HG03460 (cell line): ENCODE measurements around the gene DPF3.
A peak's percentile ranks its signal among the peaks of the same experiment; 100 is the strongest.

Source experiments
- ATAC-seq: cut with Tn5 transposase; IDR thresholded peaks from one replicate; pipeline ENCODE4 v1.9.1; 2021; ENCODE audit not compliant: unreplicated experiment

DPF3 gene

DNA sequence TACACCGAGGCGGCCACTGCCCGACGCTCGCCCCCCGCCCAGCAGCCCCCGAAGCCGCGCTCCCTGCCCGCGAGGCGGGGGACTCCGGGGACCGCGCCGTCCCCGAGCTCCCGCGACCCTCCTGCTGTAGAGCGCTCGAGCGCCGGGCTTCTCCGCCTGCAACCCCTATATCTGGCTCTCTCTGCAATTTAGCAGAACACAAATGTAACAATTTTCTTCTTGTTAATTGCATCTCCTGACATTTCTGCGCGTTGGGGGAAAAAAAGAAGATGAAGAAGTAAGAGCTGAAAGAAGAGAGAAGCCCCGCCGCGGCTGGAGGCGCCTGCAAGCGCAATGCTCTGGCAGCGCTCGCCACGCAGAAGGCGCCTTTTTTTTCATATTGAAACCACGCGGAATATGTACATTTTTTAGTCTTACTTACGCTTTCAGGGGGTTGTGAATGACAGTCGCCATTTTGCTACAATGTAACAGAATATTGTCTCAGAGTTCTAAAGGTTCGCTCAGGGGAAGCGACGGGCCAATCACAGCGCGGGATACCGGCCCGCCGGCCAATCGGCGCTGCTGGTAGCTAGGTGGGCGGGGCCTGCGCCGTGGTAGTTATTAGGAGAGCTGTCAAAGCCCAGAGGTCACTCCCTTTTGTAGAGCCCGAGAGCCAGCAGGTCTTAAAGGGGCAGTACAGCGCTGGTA lies at the start of gene DPF3:
Gene DPF3 (minus strand): TSS at position 466 of the 687 bp plus-strand sequence. CDS start 13 bp downstream, at position 453.
- ATAC-seq, result peak; percentile 96

DNA sequence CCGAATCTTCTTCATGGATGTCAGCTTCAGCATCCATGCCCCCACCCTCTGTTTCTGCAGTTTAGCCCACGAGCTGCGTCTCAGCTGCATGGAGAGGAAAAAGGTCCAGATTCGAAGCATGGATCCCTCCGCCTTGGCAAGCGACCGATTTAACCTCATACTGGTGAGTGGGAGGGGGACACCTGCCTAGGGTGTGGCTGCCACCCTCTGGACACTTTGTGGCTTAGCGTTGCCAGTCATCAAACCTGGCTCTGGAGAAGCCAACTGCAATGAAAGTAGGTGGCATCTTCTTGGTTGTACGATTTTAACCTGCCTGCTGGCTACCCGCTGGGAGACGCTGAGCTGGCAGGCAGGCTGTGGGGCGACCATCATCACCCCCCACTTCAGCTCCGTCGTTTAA lies 49.0 kb upstream of the DPF3 start:
- no peak for ATAC-seq

DNA sequence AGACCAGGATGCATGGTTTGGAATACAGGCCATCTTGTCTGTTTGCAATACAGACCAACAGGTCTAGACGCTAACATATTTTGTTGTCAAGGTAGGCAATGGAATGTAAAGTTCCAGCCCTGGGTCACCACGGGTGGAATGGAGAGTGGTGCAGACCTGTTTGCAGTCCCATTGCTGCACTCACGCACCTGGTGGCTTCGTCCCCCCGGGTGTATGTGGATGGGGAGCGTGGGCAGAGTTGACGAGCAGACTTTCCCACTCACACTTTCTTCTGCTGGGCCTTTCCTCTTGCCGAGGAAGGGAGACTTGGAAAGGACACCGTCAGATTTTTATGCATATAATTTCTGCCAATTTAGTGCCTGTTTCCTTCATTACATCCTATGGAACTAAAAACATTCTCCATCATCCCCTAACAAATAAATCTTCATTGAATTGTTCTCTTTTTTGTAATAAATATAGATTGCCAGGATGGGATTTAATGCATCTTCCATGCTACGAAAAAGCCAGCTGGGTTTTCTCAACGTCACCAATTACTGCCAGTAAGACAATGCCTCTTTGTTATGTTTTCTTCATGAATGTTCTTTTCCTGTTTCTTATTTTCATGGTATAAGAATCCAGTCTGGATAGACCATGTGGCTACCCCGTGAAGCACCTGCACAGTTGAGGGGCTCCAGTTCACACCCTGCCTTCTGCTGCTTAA lies 47.5 kb upstream of the DPF3 start:
- ATAC-seq, result no peak

DNA sequence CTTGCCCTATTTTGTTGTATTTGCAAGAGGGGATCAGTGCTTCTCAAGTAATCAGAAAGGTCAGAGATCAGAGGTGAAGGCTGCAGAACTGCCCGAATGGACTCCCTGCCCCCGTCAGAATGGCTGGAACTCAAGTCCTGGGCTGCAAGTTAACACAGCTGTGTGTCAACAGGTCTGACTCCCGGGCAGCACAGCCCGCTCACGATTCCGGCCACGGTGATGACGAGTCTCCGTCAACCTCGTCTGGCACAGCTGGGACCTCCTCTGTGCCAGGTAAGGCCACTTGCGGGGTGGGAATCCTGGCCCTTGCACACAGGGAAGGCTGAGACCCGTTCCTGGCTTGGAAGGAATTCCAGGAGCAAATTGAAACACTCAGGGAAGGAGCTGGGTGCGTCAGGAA lies 45.7 kb upstream of the DPF3 start:
- no peak for ATAC-seq

DNA sequence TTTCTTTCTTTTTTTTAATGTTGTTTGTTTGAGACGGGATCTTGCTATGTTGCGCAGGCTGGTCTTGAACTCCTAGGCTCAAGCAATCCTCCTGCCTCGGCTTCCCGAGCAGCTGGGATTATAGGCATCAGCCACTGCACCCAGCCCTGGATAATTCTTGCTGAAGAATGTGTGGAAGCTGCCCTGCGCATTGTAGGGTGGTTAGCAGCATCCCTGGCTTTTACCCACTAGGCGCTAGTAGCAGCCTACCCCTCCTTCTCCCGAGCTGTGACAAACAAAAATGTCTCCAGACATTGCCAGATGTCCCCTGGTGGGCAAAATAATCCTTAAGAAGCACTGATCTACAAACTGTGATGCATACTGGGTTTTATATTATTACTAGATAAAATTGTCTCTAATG lies 39.0 kb upstream of the DPF3 start:
- no peak for ATAC-seq

DNA sequence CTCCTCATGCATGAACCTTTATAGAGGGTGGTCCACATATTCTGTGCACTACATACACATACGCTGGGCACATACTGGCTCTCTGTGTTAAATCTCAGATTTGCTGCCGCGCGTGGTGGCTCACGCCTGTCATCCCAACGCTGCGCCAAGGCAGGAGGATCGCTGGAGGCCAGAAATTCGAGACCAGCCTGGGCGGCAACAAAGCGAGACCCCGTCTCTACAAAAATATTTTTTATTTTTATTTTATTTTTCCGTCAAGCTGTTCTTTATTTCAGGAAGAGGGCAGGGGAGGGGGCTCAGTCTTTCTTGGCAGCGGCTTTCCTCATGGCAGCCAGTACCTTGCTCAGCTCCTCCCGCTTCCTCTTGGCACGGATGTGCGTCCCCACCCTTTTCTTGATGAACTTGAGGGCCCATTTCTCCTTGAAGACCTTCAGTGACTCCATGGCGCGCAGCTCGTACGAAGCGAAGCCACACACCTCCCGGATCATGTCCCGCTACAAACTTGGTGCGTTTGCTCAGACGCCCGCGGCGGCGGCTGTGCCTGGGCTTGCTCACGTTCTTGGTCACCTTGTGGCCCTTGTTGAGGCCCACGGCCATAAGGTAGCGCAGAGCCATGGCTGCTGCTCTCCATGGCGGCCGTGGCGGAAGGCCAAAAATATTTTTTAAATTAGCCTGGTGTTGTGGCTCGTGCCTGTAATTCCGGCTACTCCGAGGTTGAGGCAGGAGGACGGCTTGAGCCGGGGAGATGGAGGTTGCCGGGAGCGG lies 35.6 kb upstream of the DPF3 start:
- ATAC-seq, result no peak

DNA sequence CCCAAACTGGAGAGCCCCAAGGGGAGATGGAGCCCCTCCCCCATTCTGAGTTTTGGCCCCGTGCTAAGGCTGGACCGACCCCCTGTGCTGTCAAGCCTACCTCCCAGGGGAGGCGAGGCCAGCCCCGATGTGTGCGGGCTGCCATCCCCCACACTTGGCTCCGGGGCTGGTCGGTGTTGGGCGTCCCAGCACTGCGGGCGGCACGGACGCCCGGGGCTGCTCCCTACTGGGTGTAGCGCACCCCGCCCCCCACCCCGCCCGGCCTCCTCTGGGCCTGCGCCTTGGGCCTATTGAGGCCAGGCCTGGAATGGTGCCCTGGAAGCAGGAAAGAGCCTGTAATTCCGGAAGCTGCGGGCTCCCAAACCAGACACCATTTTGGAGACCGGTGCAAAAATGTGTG lies 35.0 kb upstream of the DPF3 start:
- no peak for ATAC-seq

DNA sequence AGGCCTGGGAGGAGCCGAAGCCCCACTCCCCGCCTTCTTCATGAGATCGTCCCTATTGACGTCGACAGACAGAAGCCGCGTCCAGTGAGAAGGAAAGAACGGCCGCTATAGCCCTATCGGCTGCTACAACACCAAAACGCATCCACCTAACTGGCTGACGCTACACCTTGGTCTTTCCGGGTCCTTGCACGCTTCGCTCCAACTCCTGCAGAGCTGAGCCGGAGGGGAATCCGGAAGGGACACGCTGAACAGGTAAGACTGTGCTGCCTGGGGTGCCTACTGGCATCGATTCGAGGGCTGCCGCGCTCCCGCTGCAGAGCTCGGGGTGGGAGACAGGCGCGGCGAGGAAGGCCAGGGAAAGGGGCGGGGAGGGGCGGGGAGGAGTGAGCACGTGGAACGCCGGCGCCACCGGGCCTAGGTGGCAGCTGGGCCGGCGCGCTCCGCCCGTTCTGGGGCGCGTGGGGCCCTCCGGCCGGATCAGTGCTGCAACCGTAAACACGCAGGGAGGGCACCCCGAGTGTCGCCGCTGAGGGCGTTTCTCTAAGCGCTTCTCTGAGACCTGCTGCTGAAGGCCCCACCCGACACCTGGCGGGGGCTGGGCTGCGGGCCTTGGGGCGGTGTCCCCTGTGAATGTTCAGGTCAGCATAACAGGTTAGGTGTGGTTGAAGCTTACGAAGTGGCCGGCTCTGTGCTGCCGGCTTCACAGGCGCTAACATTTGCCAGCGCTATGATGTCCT lies 32.6 kb upstream of the DPF3 start, which contains the start of gene DCAF4:
Gene DCAF4 (plus strand): TSS at position 173 of the 737 bp plus-strand sequence. CDS start 11,515 bp downstream, outside the sequence.
- ATAC-seq, result peak; percentile 96

DNA sequence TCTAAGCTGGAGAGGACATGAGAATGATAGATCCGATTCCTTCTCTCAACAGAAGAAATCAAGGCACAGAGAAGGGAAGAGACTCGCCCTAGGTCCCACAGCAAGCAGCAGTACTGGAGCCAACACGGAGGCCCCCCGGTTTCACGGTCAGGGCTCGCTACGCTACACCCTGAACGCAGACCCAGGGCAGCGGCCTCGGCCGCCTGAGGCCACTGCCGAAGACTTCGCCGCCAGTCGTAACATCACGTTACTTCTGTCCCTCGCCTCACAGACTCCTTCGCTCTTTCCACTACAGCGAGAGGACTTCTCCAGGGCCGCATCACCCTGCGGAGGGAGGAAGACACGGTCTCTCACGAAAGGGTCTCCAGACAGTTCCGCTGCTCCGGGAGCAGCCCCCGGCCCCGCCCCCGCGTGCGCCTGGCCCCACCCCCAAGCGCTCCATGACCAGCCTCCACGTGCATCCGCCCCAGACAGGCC lies 32.0 kb upstream of the DPF3 start:
- ATAC-seq, result peak; percentile 14

DNA sequence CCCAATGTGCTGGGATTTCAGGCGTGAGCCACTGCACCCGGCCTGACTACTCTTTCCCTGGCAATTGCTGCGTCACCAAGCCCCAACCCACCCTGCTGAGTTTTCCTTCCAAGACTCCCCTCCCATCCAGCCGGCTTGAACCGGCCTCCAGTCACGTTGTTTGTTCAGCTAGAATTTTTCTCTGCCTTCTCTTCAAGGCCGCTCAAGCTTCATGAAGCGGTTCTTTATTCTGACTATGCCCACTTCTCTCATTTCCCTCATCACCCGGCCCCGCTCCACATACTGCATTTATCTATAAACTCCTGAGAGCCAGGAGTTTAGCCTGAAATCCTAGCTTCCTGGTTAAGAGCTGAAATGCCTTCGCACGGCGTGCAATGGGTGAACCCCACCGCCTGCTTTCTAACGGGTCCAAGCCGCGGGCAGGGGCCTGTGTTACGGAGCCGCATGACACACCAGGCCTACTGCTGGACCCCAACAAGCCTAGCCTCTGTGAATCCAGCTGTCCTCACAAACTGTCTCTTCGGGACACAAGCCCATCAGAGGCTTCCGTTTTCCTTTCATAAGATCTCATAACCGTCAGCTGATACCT lies 31.4 kb upstream of the DPF3 start:
- ATAC-seq, result no peak

DNA sequence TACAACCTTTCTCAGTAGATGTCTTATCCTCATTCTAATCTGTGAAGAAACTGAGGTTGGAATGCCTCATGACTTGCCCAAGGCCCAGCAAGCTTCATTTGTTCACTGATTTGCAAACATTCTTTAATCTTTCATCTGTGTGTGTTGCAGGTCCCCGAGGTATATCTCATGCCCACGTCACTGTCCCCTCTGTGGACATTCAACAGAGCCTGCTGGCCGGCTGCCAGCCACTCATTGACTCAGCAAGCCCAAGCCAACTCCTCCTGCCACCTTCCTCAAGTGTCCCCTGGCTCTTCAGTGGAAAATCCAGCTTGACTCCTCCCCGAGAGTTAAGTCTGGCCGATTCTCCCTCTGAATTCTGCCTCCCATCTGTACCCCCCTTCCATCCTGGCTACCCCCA lies 30.4 kb upstream of the DPF3 start:
- no peak for ATAC-seq

DNA sequence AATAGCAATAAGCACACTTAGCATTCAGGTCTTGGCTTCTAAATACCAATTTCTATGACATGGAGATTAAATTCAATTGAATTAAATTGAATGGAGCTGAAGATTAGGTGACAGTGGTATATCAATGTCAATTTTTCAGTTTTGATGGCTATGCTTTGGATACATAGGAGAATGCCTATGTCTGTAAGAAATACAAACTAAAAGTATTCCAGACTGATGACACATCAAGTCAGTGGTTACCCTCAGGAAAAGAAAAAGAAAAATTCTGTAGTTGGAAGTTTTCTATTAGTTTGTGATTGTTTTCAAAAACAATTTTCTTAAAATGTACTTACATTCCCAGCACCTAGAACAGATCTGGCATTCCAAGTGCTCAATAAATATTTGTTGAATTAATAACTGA lies 27.5 kb upstream of the DPF3 start:
- ATAC-seq, result no peak

DNA sequence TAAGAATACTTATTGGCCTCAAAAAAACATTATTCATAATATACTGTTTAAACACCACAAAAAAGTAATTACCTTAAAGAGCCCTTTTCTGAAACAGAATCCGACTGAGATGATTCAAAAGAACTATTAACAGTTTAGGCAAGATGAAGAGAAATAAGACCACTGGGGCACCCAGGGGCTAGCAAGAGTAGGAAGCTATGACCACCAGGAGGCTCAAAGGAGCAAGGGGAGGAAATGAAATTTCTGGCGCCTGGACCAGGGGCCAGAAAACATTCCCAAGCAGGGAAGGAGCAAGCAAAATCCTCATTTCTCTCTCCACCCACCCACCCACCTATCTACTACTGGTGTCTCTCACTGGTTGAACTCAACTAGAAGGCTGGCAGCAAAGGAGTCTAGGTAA lies 26.1 kb upstream of the DPF3 start:
- no peak for ATAC-seq

DNA sequence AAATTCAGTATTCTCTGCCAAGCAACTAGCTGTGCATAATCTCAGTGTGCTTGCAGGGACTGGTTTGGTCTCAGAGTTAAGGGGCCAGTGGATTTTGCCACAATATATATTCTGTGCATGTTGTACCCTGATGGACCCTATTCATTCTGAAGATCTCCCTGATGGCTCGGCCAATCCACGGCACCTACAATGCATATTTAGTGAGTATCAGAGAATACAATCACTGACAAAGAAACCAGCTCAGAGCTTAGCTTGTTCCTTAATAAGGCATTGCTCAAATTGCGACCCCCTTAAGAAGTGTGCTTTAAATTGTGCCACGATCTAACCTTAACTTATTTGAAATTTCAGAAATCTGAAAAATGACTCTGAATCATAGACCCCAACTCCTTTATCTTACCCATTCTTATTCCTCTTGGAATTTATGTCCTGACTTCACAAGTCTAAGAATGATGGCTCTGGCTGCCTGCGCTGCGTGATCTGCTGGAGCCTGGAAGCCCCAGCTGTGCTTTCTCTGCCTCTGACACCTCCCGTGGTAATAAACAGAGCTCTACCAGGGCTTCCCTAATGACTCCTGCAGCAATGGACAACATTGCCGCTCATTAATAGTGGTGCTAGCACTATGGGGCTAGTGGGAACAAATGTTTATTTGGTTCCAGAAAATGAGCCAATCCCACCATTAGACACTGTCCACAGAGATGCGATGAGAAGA lies 23.3 kb upstream of the DPF3 start:
- ATAC-seq, result no peak

DNA sequence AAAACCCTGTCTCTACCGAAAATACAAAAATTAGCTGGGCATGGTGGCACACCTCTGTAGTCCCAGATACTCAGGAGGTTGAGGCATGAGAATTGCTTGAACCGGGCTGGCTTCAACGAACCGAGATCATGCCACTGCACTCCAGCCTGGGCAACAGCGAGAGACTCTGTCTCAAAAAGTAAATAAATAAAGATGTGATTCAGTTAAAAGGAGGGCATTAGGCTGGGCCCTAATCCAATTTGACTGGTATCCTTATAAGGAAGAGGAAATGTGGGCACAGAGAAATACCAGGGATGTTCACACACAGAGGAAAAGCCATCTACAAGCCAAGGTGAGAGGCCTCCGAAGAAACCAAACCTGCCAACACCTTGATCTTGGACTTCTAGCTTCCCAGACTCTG lies 22.3 kb upstream of the DPF3 start:
- ATAC-seq, result no peak

DNA sequence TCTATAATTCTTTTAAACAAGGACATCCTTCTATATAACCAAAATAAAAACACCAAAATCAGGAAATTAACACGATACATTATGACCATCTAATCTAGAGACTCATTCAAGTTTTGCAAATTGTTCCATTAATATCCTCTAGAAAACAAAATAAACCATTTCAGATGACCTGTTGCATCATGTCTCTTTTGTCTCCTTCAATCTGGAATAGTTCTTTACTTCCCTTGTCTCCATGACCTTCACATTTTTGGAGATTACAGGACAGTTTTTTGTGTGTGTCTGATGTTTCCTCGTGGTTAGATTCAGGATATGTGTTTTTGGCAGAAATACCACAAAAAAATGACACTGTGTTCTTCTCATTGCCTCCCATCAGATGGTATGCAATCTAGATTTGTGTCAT lies 19.9 kb upstream of the DPF3 start:
- no peak for ATAC-seq

DNA sequence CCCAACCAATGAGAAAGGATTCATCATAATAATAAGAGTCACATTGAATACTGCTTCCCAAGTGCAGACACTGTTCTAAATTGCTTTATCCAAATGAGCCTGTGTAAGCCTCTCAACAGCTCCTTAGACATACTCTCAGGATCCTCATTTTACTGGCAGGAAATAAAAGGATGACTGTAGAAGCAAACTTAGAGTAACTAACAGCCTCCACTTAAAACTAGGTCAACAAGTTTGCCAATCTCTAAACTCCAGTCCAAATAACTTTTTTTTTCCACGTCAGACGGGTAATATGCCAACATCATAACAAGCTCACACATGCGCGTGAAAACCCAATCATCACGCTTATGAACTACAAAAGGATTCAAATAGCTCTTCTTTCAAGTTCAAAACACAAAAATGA lies 15.3 kb upstream of the DPF3 start:
- no peak for ATAC-seq

DNA sequence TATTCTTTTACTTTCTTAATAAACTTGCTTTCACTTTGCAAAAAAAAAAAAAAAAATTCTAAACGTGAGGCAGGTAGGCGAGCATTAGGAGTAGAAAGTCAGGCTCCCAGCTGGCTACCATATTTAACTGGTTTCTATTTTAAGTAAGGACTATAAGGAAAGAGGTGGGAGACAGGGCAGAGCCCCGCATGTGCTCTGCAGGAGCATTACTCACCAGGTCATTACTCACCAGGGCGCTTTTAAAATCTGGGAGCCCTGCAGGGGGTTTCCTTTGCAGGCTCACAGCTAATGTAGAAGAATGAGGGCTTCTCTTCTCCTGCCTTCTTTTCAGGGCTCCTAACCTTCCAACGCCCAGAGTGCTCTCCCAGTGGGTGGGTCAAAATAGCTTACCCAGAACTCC lies 14.0 kb upstream of the DPF3 start:
- no peak for ATAC-seq

DNA sequence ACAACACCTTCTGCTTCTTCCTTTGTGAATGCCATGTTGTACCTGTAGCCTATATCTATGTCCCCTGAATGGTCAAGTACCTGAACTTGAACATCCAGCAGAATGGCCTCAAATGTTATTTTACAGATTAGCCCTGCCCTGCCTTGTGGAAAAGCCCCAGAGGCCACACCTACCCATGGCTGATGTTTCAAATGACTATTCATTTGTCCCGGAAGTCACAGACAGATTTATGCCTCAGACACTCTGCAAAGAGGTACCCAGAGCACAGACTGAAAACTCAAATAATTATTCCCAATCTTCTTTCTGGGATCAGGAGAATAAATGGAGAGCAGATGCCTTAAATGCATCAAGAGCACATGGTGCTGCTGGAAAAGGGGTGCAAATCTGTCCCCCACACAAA lies 13.0 kb upstream of the DPF3 start:
- ATAC-seq, result no peak

DNA sequence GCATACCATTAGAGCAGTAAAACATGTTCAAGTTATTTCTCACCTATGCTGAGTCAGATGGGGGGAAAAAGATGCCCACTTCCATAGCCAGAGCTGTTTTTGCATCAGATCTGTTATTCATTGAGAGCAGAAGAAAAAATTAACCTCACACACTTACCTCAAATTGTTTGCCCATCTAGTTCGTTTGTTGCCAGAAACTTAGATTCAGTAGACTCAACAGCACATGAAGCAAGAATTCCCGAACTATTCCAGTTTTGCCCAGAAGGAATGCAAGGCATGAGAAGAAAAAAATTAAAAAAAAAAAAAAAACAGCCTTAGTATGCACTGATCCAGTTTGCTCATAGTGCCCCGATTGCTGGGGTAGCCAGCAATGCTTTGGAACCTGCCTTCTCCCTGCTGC lies 12.4 kb upstream of the DPF3 start:
- no peak for ATAC-seq
